Fibroblast of lung (primary cell): ENCODE measurements around the gene WWC1.

Experiments
- CTCF ChIP-seq, 2 donors: IDR thresholded peaks in 1 of 2; conservative IDR thresholded peaks in 1 of 2; 1 replicate in 1 of 2; 2 replicates in 1 of 2; pipeline ENCODE4 v1.5.1; 2011 to 2012; ENCODE audit warnings: low read length in 2 of 2, control low read depth in 1 of 2, inconsistent platforms in 1 of 2, low read depth in 1 of 2, mild to moderate bottlenecking in 1 of 2
- EZH2 ChIP-seq: IDR thresholded peaks from 2 replicates; pipeline ENCODE4 v1.5.1; 2012; ENCODE audit warnings: low read length, control low read depth, mild to moderate bottlenecking; ENCODE audit errors: missing control alignments

DNA sequence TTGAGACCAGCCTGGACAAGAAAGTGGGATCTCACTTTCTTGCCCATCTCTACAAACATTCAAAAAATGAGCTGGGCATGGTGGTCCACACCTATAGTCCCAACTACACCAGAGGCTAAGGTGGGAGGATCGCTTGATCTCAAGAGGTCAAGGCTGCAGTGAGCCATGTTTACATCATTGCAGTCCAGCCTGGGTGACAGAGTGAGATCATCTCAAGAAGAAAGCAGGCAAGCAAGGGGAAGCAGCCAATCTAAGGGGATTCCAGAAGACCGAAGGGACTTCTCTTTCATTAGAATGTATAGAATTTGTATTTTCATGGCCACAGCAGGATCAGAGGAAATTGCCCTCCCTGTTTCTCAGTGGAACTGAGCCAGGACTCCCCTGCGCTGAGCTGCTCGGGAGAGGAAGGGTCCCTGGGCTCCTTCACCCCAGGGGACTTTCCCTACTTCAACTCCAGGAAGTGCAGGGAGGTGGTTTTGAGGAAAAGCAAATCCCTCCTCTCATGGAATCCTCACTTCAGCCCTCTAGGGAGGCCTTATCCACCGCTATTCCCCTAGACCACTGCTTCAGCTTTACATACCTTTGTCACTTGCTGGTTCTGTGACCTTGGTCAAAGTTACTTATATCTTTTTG, 12.1 kb downstream of the WWC1 start:
- TF ChIP-seq CTCF (conservative IDR thresholded peaks at IDR 0.05 in 1 of 2, IDR thresholded peaks at IDR 0.05 in 1 of 2; ENCODE audit: low read depth in 1 of 2, low read length in 2 of 2): no peak
- no peak for TF ChIP-seq EZH2
